Measurements from ENCODE around the gene ACTR10.

Gene ACTR10

GRCh38 chr14:58189176-58189575, 10.8 kb upstream of the ACTR10 start:
- Histone ChIP-seq H3K27ac (ENCODE audit: low read depth, low read length) (no peak overlapping the region), H3K9me3 (ENCODE audit: low read length) (no peaks in the 10 kb centered on the region), H3K36me3 (ENCODE audit: insufficient read depth, low read length) (no peaks in the 10 kb centered on the region), H3K27me3 (ENCODE audit: control insufficient read depth in 1 of 2, insufficient read depth in 2 of 2, low read length in 2 of 2) (no peaks in the 10 kb centered on the region), H3K4me1 (ENCODE audit: insufficient read depth, low read length) (no peaks in the 10 kb centered on the region), H3K9ac (ENCODE audit: low read length) (no peak overlapping the region), H3K4me3 (ENCODE audit: low read depth in 1 of 2, low read length in 2 of 2) (no peak overlapping the region)

GRCh38 chr14:58191763-58192601, 8.0 kb upstream of the ACTR10 start:
- Histone ChIP-seq H3K27ac (ENCODE audit: low read depth, low read length) (no peak overlapping the region), H3K36me3 (ENCODE audit: insufficient read depth, low read length) (no peaks in the 10 kb centered on the region), H3K4me1 (ENCODE audit: insufficient read depth, low read length) (no peaks in the 10 kb centered on the region), H3K9me3 (ENCODE audit: low read length) (no peaks in the 10 kb centered on the region), H3K4me3 (ENCODE audit: low read depth in 1 of 2, low read length in 2 of 2) (no peak overlapping the region), H3K9ac (ENCODE audit: low read length) (no peak overlapping the region), H3K27me3 (ENCODE audit: control insufficient read depth in 1 of 2, insufficient read depth in 2 of 2, low read length in 2 of 2) (no peaks in the 10 kb centered on the region)

- no peak overlapping the region for H3K4me3 ChIP-seq (ENCODE audit: low read depth in 1 of 2, low read length in 2 of 2)
- H3K36me3 ChIP-seq (ENCODE audit: insufficient read depth, low read length) = no peaks in the 10 kb centered on the region
- H3K9ac ChIP-seq (ENCODE audit: low read length) = no peak overlapping the region
- peaks cover under 1% of the 10 kb centered on the region for H3K4me1 ChIP-seq (ENCODE audit: insufficient read depth, low read length)
- no peak overlapping the region for H3K27ac ChIP-seq (ENCODE audit: low read depth, low read length)
- no peaks in the 10 kb centered on the region for H3K9me3 ChIP-seq (ENCODE audit: low read length)
- no peaks in the 10 kb centered on the region for H3K27me3 ChIP-seq (ENCODE audit: control insufficient read depth in 1 of 2, insufficient read depth in 2 of 2, low read length in 2 of 2)
These were observed 6.4 kb upstream of the ACTR10 start for GRCh38 chr14:58193542-58193941.

- H3K4me1 ChIP-seq (ENCODE audit: insufficient read depth, low read length) = peaks cover 7% of the 10 kb centered on the region
- no peaks in the 10 kb centered on the region for H3K27me3 ChIP-seq (ENCODE audit: control insufficient read depth in 1 of 2, insufficient read depth in 2 of 2, low read length in 2 of 2)
- no peak overlapping the region for H3K27ac ChIP-seq (ENCODE audit: low read depth, low read length)
- no peak overlapping the region for H3K4me3 ChIP-seq (ENCODE audit: low read depth in 1 of 2, low read length in 2 of 2)
- H3K9me3 ChIP-seq (ENCODE audit: low read length) = no peaks in the 10 kb centered on the region
- no peaks in the 10 kb centered on the region for H3K36me3 ChIP-seq (ENCODE audit: insufficient read depth, low read length)
- H3K9ac ChIP-seq (ENCODE audit: low read length) = no peak overlapping the region
These were observed 3.8 kb upstream of the ACTR10 start for GRCh38 chr14:58196198-58196597.

GRCh38 chr14:58198086-58198485, 1.9 kb upstream of the ACTR10 start:
- peaks cover 7% of the 10 kb centered on the region for H3K4me1 ChIP-seq (ENCODE audit: insufficient read depth, low read length)
- no peak overlapping the region for H3K9ac ChIP-seq (ENCODE audit: low read length)
- no peaks in the 10 kb centered on the region for H3K9me3 ChIP-seq (ENCODE audit: low read length)
- no peak overlapping the region for H3K4me3 ChIP-seq (ENCODE audit: low read depth in 1 of 2, low read length in 2 of 2)
- no peaks in the 10 kb centered on the region for H3K27me3 ChIP-seq (ENCODE audit: control insufficient read depth in 1 of 2, insufficient read depth in 2 of 2, low read length in 2 of 2)
- no peaks in the 10 kb centered on the region for H3K36me3 ChIP-seq (ENCODE audit: insufficient read depth, low read length)
- H3K27ac ChIP-seq (ENCODE audit: low read depth, low read length) = no peak overlapping the region

GRCh38 chr14:58200480-58200841, 512 bp downstream of the ACTR10 start:
- Histone ChIP-seq H3K4me3 (ENCODE audit: low read depth in 1 of 2, low read length in 2 of 2) (peak overlapping the region; percentile 73 to 77), H3K9ac (ENCODE audit: low read length) (peak overlapping the region; percentile 90), H3K36me3 (ENCODE audit: insufficient read depth, low read length) (no peaks in the 10 kb centered on the region), H3K4me1 (ENCODE audit: insufficient read depth, low read length) (peaks cover 7% of the 10 kb centered on the region), H3K9me3 (ENCODE audit: low read length) (no peaks in the 10 kb centered on the region), H3K27me3 (ENCODE audit: control insufficient read depth in 1 of 2, insufficient read depth in 2 of 2, low read length in 2 of 2) (no peaks in the 10 kb centered on the region), H3K27ac (ENCODE audit: low read depth, low read length) (peak overlapping the region; percentile 75)

- Histone ChIP-seq H3K27me3 (ENCODE audit: control insufficient read depth in 1 of 2, insufficient read depth in 2 of 2, low read length in 2 of 2) (no peaks in the 10 kb centered on the region), H3K9ac (ENCODE audit: low read length) (peak overlapping the region; percentile 90), H3K36me3 (ENCODE audit: insufficient read depth, low read length) (no peaks in the 10 kb centered on the region), H3K27ac (ENCODE audit: low read depth, low read length) (peak overlapping the region; percentile 75), H3K9me3 (ENCODE audit: low read length) (no peaks in the 10 kb centered on the region), H3K4me3 (ENCODE audit: low read depth in 1 of 2, low read length in 2 of 2) (peak overlapping the region; percentile 73 to 77), H3K4me1 (ENCODE audit: insufficient read depth, low read length) (peaks cover 7% of the 10 kb centered on the region)
These were observed 897 bp downstream of the ACTR10 start for GRCh38 chr14:58200846-58201245.

GRCh38 chr14:58213176-58213575, 13.2 kb downstream of the ACTR10 start:
- Histone ChIP-seq H3K9me3 (ENCODE audit: low read length) (no peaks in the 10 kb centered on the region), H3K4me3 (ENCODE audit: low read depth in 1 of 2, low read length in 2 of 2) (no peak overlapping the region), H3K9ac (ENCODE audit: low read length) (no peak overlapping the region), H3K36me3 (ENCODE audit: insufficient read depth, low read length) (peaks cover 44% of the 10 kb centered on the region), H3K4me1 (ENCODE audit: insufficient read depth, low read length) (no peaks in the 10 kb centered on the region), H3K27ac (ENCODE audit: low read depth, low read length) (no peak overlapping the region), H3K27me3 (ENCODE audit: control insufficient read depth in 1 of 2, insufficient read depth in 2 of 2, low read length in 2 of 2) (no peaks in the 10 kb centered on the region)

GRCh38 chr14:58215191-58215914, 15.4 kb downstream of the ACTR10 start:
- Histone ChIP-seq H3K27me3 (ENCODE audit: control insufficient read depth in 1 of 2, insufficient read depth in 2 of 2, low read length in 2 of 2) (no peaks in the 10 kb centered on the region), H3K4me1 (ENCODE audit: insufficient read depth, low read length) (no peaks in the 10 kb centered on the region), H3K9me3 (ENCODE audit: low read length) (no peaks in the 10 kb centered on the region), H3K36me3 (ENCODE audit: insufficient read depth, low read length) (peaks cover 39% of the 10 kb centered on the region), H3K4me3 (ENCODE audit: low read depth in 1 of 2, low read length in 2 of 2) (no peak overlapping the region), H3K27ac (ENCODE audit: low read depth, low read length) (no peak overlapping the region), H3K9ac (ENCODE audit: low read length) (no peak overlapping the region)

GRCh38 chr14:58216544-58216943, 16.6 kb downstream of the ACTR10 start:
- Histone ChIP-seq H3K27ac (ENCODE audit: low read depth, low read length) (no peak overlapping the region), H3K4me3 (ENCODE audit: low read depth in 1 of 2, low read length in 2 of 2) (no peak overlapping the region), H3K9ac (ENCODE audit: low read length) (no peak overlapping the region), H3K27me3 (ENCODE audit: control insufficient read depth in 1 of 2, insufficient read depth in 2 of 2, low read length in 2 of 2) (no peaks in the 10 kb centered on the region), H3K36me3 (ENCODE audit: insufficient read depth, low read length) (peaks cover 42% of the 10 kb centered on the region), H3K9me3 (ENCODE audit: low read length) (no peaks in the 10 kb centered on the region), H3K4me1 (ENCODE audit: insufficient read depth, low read length) (no peaks in the 10 kb centered on the region)

- no peak overlapping the region for H3K9ac ChIP-seq (ENCODE audit: low read length)
- H3K36me3 ChIP-seq (ENCODE audit: insufficient read depth, low read length) = peaks cover 10% of the 10 kb centered on the region
- no peaks in the 10 kb centered on the region for H3K9me3 ChIP-seq (ENCODE audit: low read length)
- H3K27ac ChIP-seq (ENCODE audit: low read depth, low read length) = no peak overlapping the region
- H3K4me3 ChIP-seq (ENCODE audit: low read depth in 1 of 2, low read length in 2 of 2) = no peak overlapping the region
- no peaks in the 10 kb centered on the region for H3K27me3 ChIP-seq (ENCODE audit: control insufficient read depth in 1 of 2, insufficient read depth in 2 of 2, low read length in 2 of 2)
- H3K4me1 ChIP-seq (ENCODE audit: insufficient read depth, low read length) = no peaks in the 10 kb centered on the region
These were observed 27.3 kb downstream of the ACTR10 start for GRCh38 chr14:58227096-58227819.

All from muscle layer of colon (tissue), 2 donors.